HL-60 (cell line): ENCODE measurements around the gene TOMM20.

ENCODE experiments used
- GABPA ChIP-seq: IDR thresholded peaks from 2 replicates; pipeline ENCODE4 v1.6.1; 2012; ENCODE audit warnings: low read depth
- POLR2AphosphoS5 ChIP-seq: IDR thresholded peaks from 2 replicates; pipeline ENCODE4 v1.6.1; 2012; ENCODE audit warnings: low read depth
- SPI1 ChIP-seq: IDR thresholded peaks from 2 replicates; pipeline ENCODE4 v1.6.1; 2012; ENCODE audit warnings: low read depth, mild to moderate bottlenecking, borderline replicate concordance
- TF ChIP-seq, protein P1 (sequence below): IDR thresholded peaks from one replicate; pipeline ENCODE4 v1.5.1; 2011; ENCODE audit warnings: low read length, control low read depth, inconsistent platforms; ENCODE audit not compliant: insufficient read depth
- TF ChIP-seq, protein P2 (sequence below): IDR thresholded peaks from 2 replicates; pipeline ENCODE4 v1.6.1; 2012; ENCODE audit warnings: low read depth; ENCODE audit not compliant: insufficient replicate concordance

DNA sequence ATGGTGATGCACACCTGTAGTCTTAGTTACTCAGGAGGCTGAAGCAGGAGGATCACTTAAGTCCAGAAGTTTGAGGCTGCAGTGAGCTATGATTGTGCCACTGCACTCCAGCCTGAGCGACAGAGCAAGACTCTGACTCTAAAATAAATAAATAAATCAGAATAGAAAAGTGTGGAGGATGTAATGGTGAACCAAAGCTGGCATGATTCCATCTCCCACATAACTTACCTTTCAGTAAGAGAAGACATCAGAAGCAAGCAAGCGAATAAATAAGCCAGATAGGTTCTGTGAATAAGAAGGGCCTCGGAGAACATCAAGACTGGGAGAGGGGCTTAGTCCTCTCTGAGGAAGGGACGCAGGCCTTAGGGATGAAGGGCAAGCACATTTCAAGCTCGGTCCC is 59.5 kb downstream of the TOMM20 start:
- TF ChIP-seq, protein P1, sequence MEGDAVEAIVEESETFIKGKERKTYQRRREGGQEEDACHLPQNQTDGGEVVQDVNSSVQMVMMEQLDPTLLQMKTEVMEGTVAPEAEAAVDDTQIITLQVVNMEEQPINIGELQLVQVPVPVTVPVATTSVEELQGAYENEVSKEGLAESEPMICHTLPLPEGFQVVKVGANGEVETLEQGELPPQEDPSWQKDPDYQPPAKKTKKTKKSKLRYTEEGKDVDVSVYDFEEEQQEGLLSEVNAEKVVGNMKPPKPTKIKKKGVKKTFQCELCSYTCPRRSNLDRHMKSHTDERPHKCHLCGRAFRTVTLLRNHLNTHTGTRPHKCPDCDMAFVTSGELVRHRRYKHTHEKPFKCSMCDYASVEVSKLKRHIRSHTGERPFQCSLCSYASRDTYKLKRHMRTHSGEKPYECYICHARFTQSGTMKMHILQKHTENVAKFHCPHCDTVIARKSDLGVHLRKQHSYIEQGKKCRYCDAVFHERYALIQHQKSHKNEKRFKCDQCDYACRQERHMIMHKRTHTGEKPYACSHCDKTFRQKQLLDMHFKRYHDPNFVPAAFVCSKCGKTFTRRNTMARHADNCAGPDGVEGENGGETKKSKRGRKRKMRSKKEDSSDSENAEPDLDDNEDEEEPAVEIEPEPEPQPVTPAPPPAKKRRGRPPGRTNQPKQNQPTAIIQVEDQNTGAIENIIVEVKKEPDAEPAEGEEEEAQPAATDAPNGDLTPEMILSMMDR = no peak
- TF ChIP-seq, protein P2, sequence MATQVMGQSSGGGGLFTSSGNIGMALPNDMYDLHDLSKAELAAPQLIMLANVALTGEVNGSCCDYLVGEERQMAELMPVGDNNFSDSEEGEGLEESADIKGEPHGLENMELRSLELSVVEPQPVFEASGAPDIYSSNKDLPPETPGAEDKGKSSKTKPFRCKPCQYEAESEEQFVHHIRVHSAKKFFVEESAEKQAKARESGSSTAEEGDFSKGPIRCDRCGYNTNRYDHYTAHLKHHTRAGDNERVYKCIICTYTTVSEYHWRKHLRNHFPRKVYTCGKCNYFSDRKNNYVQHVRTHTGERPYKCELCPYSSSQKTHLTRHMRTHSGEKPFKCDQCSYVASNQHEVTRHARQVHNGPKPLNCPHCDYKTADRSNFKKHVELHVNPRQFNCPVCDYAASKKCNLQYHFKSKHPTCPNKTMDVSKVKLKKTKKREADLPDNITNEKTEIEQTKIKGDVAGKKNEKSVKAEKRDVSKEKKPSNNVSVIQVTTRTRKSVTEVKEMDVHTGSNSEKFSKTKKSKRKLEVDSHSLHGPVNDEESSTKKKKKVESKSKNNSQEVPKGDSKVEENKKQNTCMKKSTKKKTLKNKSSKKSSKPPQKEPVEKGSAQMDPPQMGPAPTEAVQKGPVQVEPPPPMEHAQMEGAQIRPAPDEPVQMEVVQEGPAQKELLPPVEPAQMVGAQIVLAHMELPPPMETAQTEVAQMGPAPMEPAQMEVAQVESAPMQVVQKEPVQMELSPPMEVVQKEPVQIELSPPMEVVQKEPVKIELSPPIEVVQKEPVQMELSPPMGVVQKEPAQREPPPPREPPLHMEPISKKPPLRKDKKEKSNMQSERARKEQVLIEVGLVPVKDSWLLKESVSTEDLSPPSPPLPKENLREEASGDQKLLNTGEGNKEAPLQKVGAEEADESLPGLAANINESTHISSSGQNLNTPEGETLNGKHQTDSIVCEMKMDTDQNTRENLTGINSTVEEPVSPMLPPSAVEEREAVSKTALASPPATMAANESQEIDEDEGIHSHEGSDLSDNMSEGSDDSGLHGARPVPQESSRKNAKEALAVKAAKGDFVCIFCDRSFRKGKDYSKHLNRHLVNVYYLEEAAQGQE = no peak
- TF ChIP-seq POLR2AphosphoS5 = no peak
- TF ChIP-seq SPI1 = no peak
- TF ChIP-seq GABPA = no peak
